ENCODE results near the gene ZNF800. TPM values are rescaled to one million over a fixed set of nuclear protein-coding genes. Genes with fewer than 3 reads are reported as not detected.

ZNF800 gene
- total RNA-seq, 1 donor from 2014 or later: 7.1 TPM

DNA sequence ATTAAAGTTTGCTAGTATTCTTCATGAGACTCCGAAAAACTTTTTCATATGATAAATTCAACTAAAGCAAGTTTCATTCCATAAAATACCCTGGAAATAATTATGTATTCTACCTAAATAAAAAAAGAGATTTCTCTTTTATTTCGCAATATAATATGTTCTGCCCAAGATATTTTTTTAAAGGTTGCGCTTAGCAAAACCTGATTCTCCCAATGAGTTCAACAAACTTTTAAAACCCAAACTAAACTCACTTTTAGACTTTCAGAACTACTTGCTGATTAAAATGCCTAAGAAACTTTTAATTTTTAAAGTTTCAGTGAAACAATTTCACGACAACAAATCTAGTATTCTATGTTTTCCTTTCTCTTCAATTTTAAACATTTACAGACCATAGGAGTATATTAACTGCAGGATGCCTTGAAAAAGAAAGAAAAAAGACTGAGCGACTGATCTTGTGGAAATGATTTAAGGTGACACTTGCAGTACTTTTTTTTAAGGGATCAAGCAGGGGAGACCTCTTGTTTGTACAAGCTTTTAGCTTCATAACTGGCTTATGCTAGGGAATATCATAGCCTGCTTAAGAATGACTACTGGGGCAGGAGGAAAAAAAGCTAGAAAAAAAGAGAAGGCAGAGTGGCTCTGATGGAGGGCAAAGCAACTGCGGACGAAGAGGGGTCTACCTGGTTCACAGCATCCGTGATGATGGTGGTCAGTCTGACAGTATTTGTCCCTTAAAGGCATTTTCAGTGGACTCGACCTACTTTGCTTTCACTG lies 1.5 kb downstream of the ZNF800 start:
- peak in 1 of 2 donors; percentile 1 for DNase-seq (ENCODE audit: low read depth in 2 of 2)

- no peak for DNase-seq (ENCODE audit: low read depth in 2 of 2)
Measured at GRCh38 chr7:127390186-127390816, 2.2 kb downstream of the ZNF800 start.

GRCh38 chr7:127389321-127389720 lies 3.2 kb downstream of the ZNF800 start:
- DNase-seq (ENCODE audit: low read depth in 2 of 2): no peak

- no peak for DNase-seq (ENCODE audit: low read depth in 2 of 2)
Measured at GRCh38 chr7:127387974-127388373, 4.5 kb downstream of the ZNF800 start.

DNA sequence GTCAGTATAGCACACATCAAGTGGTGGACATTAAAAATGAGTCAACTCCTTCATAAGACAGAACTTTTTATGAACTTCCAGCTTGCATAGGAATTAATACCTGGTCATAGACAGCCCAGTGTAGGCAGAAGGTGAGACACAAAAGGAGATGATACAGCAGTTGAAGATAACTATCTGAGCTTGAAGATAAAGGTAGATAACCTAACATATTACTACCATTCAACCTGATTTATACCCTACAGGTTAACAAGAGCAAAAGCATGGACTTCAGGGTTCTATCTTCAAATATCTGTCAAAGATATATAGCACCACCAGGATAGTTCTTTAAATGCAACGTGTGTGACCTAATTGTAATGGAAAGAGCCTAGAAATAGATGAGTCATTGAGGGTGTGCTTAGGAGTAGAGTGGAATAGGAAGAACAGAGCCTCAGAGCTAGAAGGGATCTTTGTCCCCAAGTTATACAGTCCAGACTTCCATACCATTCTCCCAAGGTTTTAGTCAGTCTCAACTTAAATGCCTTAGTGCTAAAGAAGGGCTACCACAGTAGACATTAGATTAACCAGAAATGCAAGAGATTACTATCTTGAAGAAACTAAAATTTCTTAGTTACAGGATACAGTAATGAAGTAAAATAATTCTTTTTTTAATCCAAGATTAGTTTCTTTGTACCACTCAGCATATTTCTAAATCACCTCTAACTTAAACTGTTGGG lies 9.2 kb downstream of the ZNF800 start:
- DNase-seq (ENCODE audit: low read depth in 2 of 2): peak in 1 of 2 donors; percentile 11

GRCh38 chr7:127382301-127383085 lies 10.0 kb downstream of the ZNF800 start:
- no peak for DNase-seq (ENCODE audit: low read depth in 2 of 2)

- peak in 1 of 2 donors; percentile 6 for DNase-seq (ENCODE audit: low read depth in 2 of 2)
Measured at GRCh38 chr7:127380479-127380878, 12.0 kb downstream of the ZNF800 start.

DNA sequence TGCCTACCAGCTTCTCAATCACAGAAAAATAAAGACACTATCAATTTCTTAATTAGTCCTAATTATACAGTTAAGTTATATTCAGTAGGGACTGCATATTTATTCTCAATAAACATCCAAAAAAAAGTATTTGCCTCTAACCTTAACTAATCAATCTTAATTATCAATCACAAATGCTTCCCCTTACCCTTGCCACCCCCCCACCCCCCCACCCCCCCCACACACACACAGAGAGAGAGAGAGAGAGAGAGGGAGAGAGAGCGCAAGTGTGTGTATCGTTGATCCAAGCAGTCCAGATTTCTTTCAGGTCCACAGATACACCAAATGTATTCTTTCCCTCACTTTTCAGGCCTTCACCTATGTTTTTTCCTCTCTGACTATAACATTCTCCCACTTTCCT lies 12.9 kb downstream of the ZNF800 start:
- DNase-seq (ENCODE audit: low read depth in 2 of 2): no peak

- DNase-seq (ENCODE audit: low read depth in 2 of 2): no peak
Measured at GRCh38 chr7:127378537-127378936, 14.0 kb downstream of the ZNF800 start.

DNA sequence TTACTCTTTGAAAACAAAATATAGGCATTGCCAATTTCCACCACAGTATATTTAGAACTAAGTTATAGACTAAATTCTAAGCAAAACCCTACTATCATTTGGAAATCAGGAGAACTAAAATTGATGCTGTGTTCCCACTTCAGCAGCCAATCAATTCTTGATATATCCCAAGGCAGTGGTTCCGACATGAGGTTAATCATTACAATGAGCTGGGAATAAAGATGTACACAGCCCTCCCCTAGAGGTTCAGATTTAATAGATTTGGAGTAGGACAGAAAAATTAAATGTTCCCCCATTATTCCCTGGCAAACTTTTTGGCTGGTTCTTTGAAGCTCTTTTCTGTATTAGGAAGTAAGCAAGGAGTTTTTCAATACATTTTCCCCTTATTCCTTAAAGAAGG lies 15.1 kb downstream of the ZNF800 start:
- DNase-seq (ENCODE audit: low read depth in 2 of 2): no peak

GRCh38 chr7:127375631-127376030 lies 16.9 kb downstream of the ZNF800 start:
- no peak for DNase-seq (ENCODE audit: low read depth in 2 of 2)

DNA sequence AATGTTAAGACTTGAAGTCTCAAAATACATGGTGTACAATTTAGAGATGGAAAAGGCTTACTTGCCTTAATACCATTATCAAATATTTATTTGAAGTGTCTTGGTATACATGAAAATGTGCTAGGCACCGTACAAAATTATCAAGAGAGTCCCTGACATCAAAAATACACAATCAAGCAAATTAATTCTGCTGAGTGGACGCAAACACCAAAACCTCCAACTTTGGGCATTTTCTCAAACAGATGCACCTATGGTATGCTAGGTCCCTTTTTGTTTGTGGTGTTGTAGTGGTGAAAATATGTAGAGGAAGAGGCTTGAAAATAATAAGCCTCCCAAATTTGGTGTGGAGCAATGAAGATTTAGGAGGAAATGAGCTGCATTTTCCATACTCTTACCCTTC lies 24.8 kb downstream of the ZNF800 start:
- DNase-seq (ENCODE audit: low read depth in 2 of 2): no peak

DNA sequence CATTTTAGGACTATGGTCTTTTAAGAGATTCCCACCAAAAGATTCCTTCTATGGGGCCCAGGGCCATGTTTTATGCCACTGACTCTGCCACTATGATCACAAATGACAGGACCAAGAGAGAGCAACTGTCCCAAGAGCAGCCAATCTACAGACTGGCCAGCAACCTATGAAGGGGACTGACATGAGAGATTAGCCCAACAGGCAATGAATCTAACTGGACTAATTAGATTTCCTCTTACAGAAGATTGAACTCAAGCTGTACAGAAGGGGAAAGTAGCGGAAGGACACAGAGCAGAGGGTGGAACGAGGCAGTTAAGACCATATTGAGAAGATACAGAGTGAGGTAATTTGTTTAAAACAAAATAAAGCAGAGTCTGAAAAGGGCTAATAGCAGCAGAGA lies 25.8 kb downstream of the ZNF800 start:
- no peak for DNase-seq (ENCODE audit: low read depth in 2 of 2)

GRCh38 chr7:127365957-127366315 lies 26.6 kb downstream of the ZNF800 start:
- no peak for DNase-seq (ENCODE audit: low read depth in 2 of 2)

GRCh38 chr7:127365164-127365956 lies 27.1 kb downstream of the ZNF800 start:
- no peak for DNase-seq (ENCODE audit: low read depth in 2 of 2)

DNA sequence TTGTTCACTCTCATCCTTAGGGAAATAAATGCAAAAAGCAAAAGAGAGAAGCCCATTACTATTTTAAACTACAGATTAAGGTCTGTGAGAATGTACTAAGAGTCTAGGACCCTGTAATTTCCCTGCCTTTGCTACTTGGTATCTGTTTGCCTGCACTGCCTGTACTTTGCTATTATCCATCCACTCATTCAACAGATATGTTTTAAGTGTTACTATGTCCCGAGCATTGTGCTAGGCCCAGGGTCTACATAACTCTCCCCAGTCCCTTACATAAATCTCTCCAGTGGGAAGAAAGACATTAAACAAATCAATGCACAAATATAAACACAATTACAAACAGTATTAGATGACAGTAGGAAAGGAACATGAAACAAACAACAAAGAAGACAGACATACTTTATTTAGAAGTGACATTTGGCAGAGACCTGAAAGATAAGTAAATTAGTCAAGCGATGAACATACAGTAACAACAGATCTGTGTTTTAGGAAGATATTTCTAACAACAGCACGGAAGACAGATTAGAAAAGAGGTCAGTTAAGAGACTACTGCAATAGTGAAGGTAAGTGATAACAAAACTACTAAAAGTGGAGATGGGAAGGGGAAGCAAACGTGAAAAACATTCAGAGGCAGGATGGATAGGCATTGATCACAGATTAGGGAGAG lies 30.0 kb downstream of the ZNF800 start:
- DNase-seq (ENCODE audit: low read depth in 2 of 2): no peak

DNA sequence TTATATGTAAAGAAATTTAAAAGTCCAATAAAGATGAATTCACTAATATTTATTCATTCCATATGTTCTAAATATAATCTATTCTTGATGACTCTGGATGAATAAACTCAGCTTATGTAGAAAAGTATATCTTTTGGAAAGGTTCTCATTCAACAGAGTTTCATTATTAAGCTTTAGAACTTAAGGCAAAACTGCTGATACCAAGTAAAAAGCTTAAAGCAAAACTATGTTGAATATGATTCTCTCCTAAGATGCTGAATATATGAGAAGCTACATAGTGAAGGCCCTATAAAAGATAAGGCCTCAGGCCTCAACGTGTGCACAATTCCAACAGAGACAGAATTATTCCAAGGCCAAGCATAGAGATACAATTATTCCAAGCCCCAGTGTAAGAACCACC lies 30.8 kb downstream of the ZNF800 start:
- DNase-seq (ENCODE audit: low read depth in 2 of 2): no peak

GRCh38 chr7:127359011-127359410 lies 33.5 kb downstream of the ZNF800 start:
- no peak for DNase-seq (ENCODE audit: low read depth in 2 of 2)

DNA sequence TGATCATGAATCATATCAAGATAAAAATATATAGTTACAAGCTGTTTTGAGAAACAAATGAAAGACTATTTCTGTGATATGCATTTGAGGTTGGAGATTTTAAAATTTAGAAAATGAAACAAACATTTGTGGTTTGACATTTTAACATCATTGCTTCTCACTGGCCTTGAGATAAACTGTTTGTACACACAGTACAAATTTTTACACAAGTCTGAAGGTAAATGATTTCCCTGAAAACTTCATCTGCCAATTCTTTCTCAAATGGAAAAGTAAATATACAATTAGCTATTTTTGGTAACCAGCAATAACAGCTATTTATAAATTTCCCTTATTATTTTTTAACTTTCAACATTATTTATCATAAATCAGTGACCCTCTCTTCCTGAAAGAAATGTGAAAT lies 38.6 kb downstream of the ZNF800 start:
- DNase-seq (ENCODE audit: low read depth in 2 of 2): no peak

GRCh38 chr7:127350586-127350985 lies 41.9 kb downstream of the ZNF800 start:
- no peak for DNase-seq (ENCODE audit: low read depth in 2 of 2)

DNA sequence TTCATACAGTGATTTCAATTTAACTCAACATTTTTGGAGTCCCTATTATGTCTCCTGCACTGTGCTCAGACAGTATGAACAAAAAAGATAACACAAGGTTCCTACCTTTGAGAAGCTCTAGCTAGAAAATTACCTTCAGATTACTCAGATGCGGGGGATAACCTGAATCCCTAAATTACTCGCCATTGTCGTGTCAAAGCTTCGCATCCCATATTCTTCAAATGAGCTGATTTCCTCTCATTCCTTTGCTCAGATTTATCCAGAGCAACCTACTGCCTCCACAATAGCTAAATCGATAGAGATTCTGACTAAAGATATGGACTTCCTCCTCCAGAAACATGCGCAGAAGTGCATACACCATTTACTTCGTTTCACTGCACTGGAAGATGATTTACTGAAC lies 42.6 kb downstream of the ZNF800 start:
- DNase-seq (ENCODE audit: low read depth in 2 of 2): no peak
